ENCODE data around the gene KDSR. TPM values are rescaled to one million over a fixed set of nuclear protein-coding genes. Genes with fewer than 3 reads are reported as not detected.

Gene KDSR
- total RNA-seq, 1 experiment from 2014 or later: 29.8 TPM

- Histone ChIP-seq H3K9me3 (ENCODE audit: control insufficient read depth, insufficient read depth, low read depth, low read length) (no peaks in the 10 kb centered on the region), H3K27me3 (ENCODE audit: control insufficient read depth, insufficient read depth, low read length) (no peaks in the 10 kb centered on the region), H3K27ac (ENCODE audit: low read length) (no peak overlapping the region), H3K36me3 (ENCODE audit: control insufficient read depth, insufficient read depth, low read length) (peaks cover 2% of the 10 kb centered on the region; the same call in 1 of the 2 replicates), H3K4me1 (ENCODE audit: control insufficient read depth, insufficient read depth, low read length) (no peaks in the 10 kb centered on the region), H3K4me3 (ENCODE audit: low read depth in 2 of 2, low read length in 2 of 2) (no peak overlapping the region)
- no peak for TF ChIP-seq TCF7L2 (IDR thresholded peaks at IDR 0.05; ENCODE audit: low read depth, low read length)
- no peak for TF ChIP-seq POLR2AphosphoS5 (IDR thresholded peaks at IDR 0.05; ENCODE audit: low read depth, low read length)
- TF ChIP-seq SIN3A (IDR thresholded peaks at IDR 0.05; ENCODE audit: borderline replicate concordance, insufficient read depth, low read depth, low read length): no peak
- no peak for TF ChIP-seq CTCF (IDR thresholded peaks at IDR 0.05)
- no peak for TF ChIP-seq REST (IDR thresholded peaks at IDR 0.05; ENCODE audit: insufficient read depth in 1 of 2, low read depth in 2 of 2, low read length in 1 of 2)
- BruUV-seq (replicated peaks): no TSS peak
- ATAC-seq (no peak), DNase-seq (ENCODE audit: low read depth, low spot score) (no peak)
- ChIA-PET POLR2A (no interaction called here), CTCF (interaction anchor here (0.7 kb wide), 1 partner anchor 94 kb away, joined by 3 read pairs; no protein-coding TSS in a partner anchor)
- in situ Hi-C loops (cut with HindIII; ENCODE audit: low pct_unique_long_range_greater_than_20kb, low sequenced_read_pairs) (no loop called here), intact Hi-C loops (cut with micrococcal nuclease; ENCODE audit: unreplicated experiment) (no loop called here)
Observed at GRCh38 chr18:63344918-63345317, 22.1 kb downstream of the KDSR start.

- in situ Hi-C loops (cut with HindIII; ENCODE audit: low pct_unique_long_range_greater_than_20kb, low sequenced_read_pairs) (no loop called here), intact Hi-C loops (cut with micrococcal nuclease; ENCODE audit: unreplicated experiment) (no loop called here)
- H3K27me3 ChIP-seq (ENCODE audit: control insufficient read depth, insufficient read depth, low read length): no peaks in the 10 kb centered on the region
- no peak overlapping the region for H3K27ac ChIP-seq (ENCODE audit: low read length)
- no peak for ATAC-seq
- H3K9me3 ChIP-seq (ENCODE audit: control insufficient read depth, insufficient read depth, low read depth, low read length): no peaks in the 10 kb centered on the region
- no peak for DNase-seq (ENCODE audit: low read depth, low spot score)
- no peaks in the 10 kb centered on the region; the same call in 1 of the 2 replicates for H3K36me3 ChIP-seq (ENCODE audit: control insufficient read depth, insufficient read depth, low read length)
- H3K4me1 ChIP-seq (ENCODE audit: control insufficient read depth, insufficient read depth, low read length): no peaks in the 10 kb centered on the region
- TF ChIP-seq TCF7L2 (IDR thresholded peaks at IDR 0.05; ENCODE audit: low read depth, low read length) (no peak), POLR2AphosphoS5 (IDR thresholded peaks at IDR 0.05; ENCODE audit: low read depth, low read length) (no peak)
- ChIA-PET CTCF (no interaction called here), POLR2A (interaction anchor here (0.6 kb wide), 1 partner anchor 82 kb away, joined by 5 read pairs; no protein-coding TSS in a partner anchor)
- BruUV-seq (replicated peaks): no TSS peak
- H3K4me3 ChIP-seq (ENCODE audit: low read depth in 2 of 2, low read length in 2 of 2): no peak overlapping the region
Observed at GRCh38 chr18:63344263-63344662, 22.7 kb downstream of the KDSR start.

- no peaks in the 10 kb centered on the region for H3K9me3 ChIP-seq (ENCODE audit: control insufficient read depth, insufficient read depth, low read depth, low read length)
- TF ChIP-seq CTCF (IDR thresholded peaks at IDR 0.05): peak; percentile 65
- no peak for TF ChIP-seq TCF7L2 (IDR thresholded peaks at IDR 0.05; ENCODE audit: low read depth, low read length)
- no peak for TF ChIP-seq REST (IDR thresholded peaks at IDR 0.05; ENCODE audit: insufficient read depth in 1 of 2, low read depth in 2 of 2, low read length in 1 of 2)
- H3K4me1 ChIP-seq (ENCODE audit: control insufficient read depth, insufficient read depth, low read length): no peaks in the 10 kb centered on the region
- no TSS peak for BruUV-seq (replicated peaks)
- in situ Hi-C loops (cut with HindIII; ENCODE audit: low pct_unique_long_range_greater_than_20kb, low sequenced_read_pairs) (no loop called here), intact Hi-C loops (cut with micrococcal nuclease; ENCODE audit: unreplicated experiment) (loop anchor here (1.0 kb wide), 1 partner anchor 97 kb away; no protein-coding TSS in a partner anchor)
- DNase-seq (ENCODE audit: low read depth, low spot score) (no peak), ATAC-seq (peak; percentile 86)
- no peak overlapping the region for H3K4me3 ChIP-seq (ENCODE audit: low read depth in 2 of 2, low read length in 2 of 2)
- ChIA-PET POLR2A (no interaction called here), CTCF (interaction anchor here (0.6 to 1.2 kb wide), 2 partner anchors 98 to 156 kb away, joined by 4 to 7 read pairs; no protein-coding TSS in a partner anchor)
- no peaks in the 10 kb centered on the region for H3K27me3 ChIP-seq (ENCODE audit: control insufficient read depth, insufficient read depth, low read length)
- no peaks in the 10 kb centered on the region; the same call in 1 of the 2 replicates for H3K36me3 ChIP-seq (ENCODE audit: control insufficient read depth, insufficient read depth, low read length)
- H3K27ac ChIP-seq (ENCODE audit: low read length): no peak overlapping the region
Observed at GRCh38 chr18:63342206-63342605, 24.8 kb downstream of the KDSR start.
